Calu3 (cell line): ENCODE results near the gene MMP2. TPM values are rescaled to one million over a fixed set of nuclear protein-coding genes. Genes with fewer than 3 reads are reported as not detected.

Experiments used
- BruUV-seq: library from RNA; stranded (reverse); fragments of 400-500 nt; replicated peaks from 2 replicates; lab custom pipeline; 2021; lab: Mats Ljungman, UMichigan
- CTCF ChIA-PET: fragments of 300-600 bp; sonication (Branson Sonifier 250); formaldehyde crosslinking; loops from one replicate; lab custom pipeline; 2022; ENCODE audit warnings: antibody characterized with exemption; lab: Charles Lee
- DNase-seq: peaks from one replicate; pipeline ENCODE4 v3.0.0; 2022
- H3K27ac Mint-ChIP-seq: one replicate; pipeline ENCODE4 v1.8.0; 2022; ENCODE audit warnings: mixed read lengths; ENCODE audit not compliant: unreplicated experiment
- H3K27me3 Mint-ChIP-seq: one replicate; pipeline ENCODE4 v1.8.0; 2022; ENCODE audit warnings: mixed read lengths; ENCODE audit not compliant: unreplicated experiment
- H3K36me3 Mint-ChIP-seq: one replicate; pipeline ENCODE4 v1.8.0; 2022; ENCODE audit warnings: mild to moderate bottlenecking, moderate library complexity, mixed read lengths; ENCODE audit not compliant: insufficient read depth, unreplicated experiment
- H3K4me1 Mint-ChIP-seq: one replicate; pipeline ENCODE4 v1.8.0; 2022; ENCODE audit warnings: mild to moderate bottlenecking, low read depth, mixed read lengths; ENCODE audit not compliant: unreplicated experiment
- H3K4me3 Mint-ChIP-seq: one replicate; pipeline ENCODE4 v1.8.0; 2022; ENCODE audit warnings: mild to moderate bottlenecking, low read depth, moderate library complexity, mixed read lengths; ENCODE audit not compliant: unreplicated experiment
- H3K9me3 Mint-ChIP-seq: one replicate; pipeline ENCODE4 v1.8.0; 2022; ENCODE audit warnings: low read depth, mixed read lengths; ENCODE audit not compliant: unreplicated experiment
- CTCF ChIP-seq: fragments of 200-600 bp; IDR thresholded peaks from one replicate; pipeline ENCODE4 v1.8.0; 2022; ENCODE audit warnings: antibody characterized with exemption; ENCODE audit not compliant: unreplicated experiment
- intact Hi-C: fragments of 100-400 bp; cut with micrococcal nuclease; formaldehyde crosslinking; loops from one replicate; pipeline ENCODE4 v1.10.0; 2022; ENCODE audit not compliant: unreplicated experiment
- total RNA-seq: library from RNA; stranded (reverse); gene quantifications from 2 replicates; pipeline ENCODE4 v1.2.3, GENCODE V29; 2022

Gene MMP2
- total RNA-seq, 1 experiment from 2014 or later, result not detected

GRCh38 chr16:55477736-55478135, 1.3 kb upstream of the MMP2 start:
- peaks cover 79% of the 10 kb centered on the region for H3K27me3 Mint-ChIP-seq
- DNase-seq, result no peak
- no peak overlapping the region for H3K4me3 Mint-ChIP-seq
- TF ChIP-seq CTCF, result no peak
- CTCF ChIA-PET, result interaction anchor here (0.7 kb wide), 1 partner anchor 39 kb away, joined by 7 read pairs; no protein-coding TSS in a partner anchor
- no peaks in the 10 kb centered on the region for H3K36me3 Mint-ChIP-seq
- BruUV-seq, result no TSS peak
- H3K4me1 Mint-ChIP-seq, result no peaks in the 10 kb centered on the region
- intact Hi-C loops, result no loop called here
- H3K9me3 Mint-ChIP-seq, result no peaks in the 10 kb centered on the region
- no peak overlapping the region for H3K27ac Mint-ChIP-seq

- no peaks in the 10 kb centered on the region for H3K4me1 Mint-ChIP-seq
- H3K9me3 Mint-ChIP-seq, result peaks cover 2% of the 10 kb centered on the region
- DNase-seq, result no peak
- H3K4me3 Mint-ChIP-seq, result no peak overlapping the region
- no peaks in the 10 kb centered on the region for H3K36me3 Mint-ChIP-seq
- TF ChIP-seq CTCF, result no peak
- H3K27me3 Mint-ChIP-seq, result peaks cover 80% of the 10 kb centered on the region
- intact Hi-C loops, result no loop called here
- no peak overlapping the region for H3K27ac Mint-ChIP-seq
- CTCF ChIA-PET, result interaction anchor here (0.7 to 0.8 kb wide), 2 partner anchors 22 to 1704 kb away, joined by 4 to 8 read pairs; no protein-coding TSS in a partner anchor
- no TSS peak for BruUV-seq
Measured at GRCh38 chr16:55479430-55480140, 587 bp downstream of the MMP2 start.

- H3K27ac Mint-ChIP-seq, result no peak overlapping the region
- H3K36me3 Mint-ChIP-seq, result no peaks in the 10 kb centered on the region
Measured at GRCh38 chr16:55480228-55480655, 1.2 kb downstream of the MMP2 start.

GRCh38 chr16:55481023-55481422, 2.0 kb downstream of the MMP2 start:
- Mint-ChIP-seq H3K27me3 (peaks cover 81% of the 10 kb centered on the region), H3K36me3 (no peaks in the 10 kb centered on the region), H3K9me3 (peaks cover 5% of the 10 kb centered on the region), H3K27ac (no peak overlapping the region), H3K4me3 (no peak overlapping the region), H3K4me1 (no peaks in the 10 kb centered on the region)
- intact Hi-C loops, result no loop called here
- TF ChIP-seq CTCF, result no peak
- no peak for DNase-seq
- CTCF ChIA-PET, result no interaction called here
- BruUV-seq, result no TSS peak

More at GRCh38 chr16:55480228-55480655, 1.2 kb downstream of the MMP2 start:
- no peak for DNase-seq
- BruUV-seq, result no TSS peak
- H3K4me1 Mint-ChIP-seq, result no peaks in the 10 kb centered on the region
- peaks cover 5% of the 10 kb centered on the region for H3K9me3 Mint-ChIP-seq
- no peak for TF ChIP-seq CTCF
- intact Hi-C loops, result no loop called here
- H3K4me3 Mint-ChIP-seq, result no peak overlapping the region
- CTCF ChIA-PET, result interaction anchor here (0.7 to 0.8 kb wide), 2 partner anchors 23 to 1704 kb away, joined by 4 to 8 read pairs; no protein-coding TSS in a partner anchor
- peaks cover 81% of the 10 kb centered on the region for H3K27me3 Mint-ChIP-seq
